ENCODE measurements around the gene SLC6A5. TPM values are rescaled to one million over a fixed set of nuclear protein-coding genes. Genes with fewer than 3 reads are reported as not detected.

The SLC6A5 gene
- total and polyA plus RNA-seq, 2 donors from 2014 or later: not detected

DNA sequence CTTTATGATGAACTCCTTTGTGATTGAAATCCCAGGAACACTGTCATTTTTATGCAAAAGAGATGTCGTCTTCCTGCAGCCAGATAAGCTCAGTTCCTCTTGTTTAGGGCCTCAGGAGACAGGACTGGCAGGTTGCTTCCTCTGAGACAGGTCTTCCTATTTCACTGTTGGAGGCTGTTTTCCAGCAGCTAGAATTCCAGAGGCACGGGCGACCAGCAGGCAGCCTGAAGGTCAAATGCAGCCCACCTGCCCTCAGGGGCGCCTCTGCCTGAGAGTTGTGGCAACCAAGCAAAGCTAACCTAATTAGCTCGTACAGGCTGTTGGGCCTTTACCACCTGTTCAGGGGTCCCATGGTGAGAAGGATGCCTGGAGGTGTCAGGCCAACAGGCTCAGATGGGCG lies 22.3 kb downstream of the SLC6A5 start:
- FAIRE-seq (no peak), DNase-seq (no peak)
- H3K9ac ChIP-seq (ENCODE audit: low read length in 3 of 3): no peak overlapping the region
- no peaks in the 10 kb centered on the region for H3K36me3 ChIP-seq (ENCODE audit: control insufficient read depth in 2 of 3, insufficient read depth in 3 of 3, low read length in 3 of 3)
- no peaks in the 10 kb centered on the region for H3K9me3 ChIP-seq (ENCODE audit: control insufficient read depth in 2 of 3, insufficient read depth in 1 of 3, low read length in 3 of 3)
- H3K27ac ChIP-seq (ENCODE audit: low read depth in 2 of 2, low read length in 2 of 2): no peak overlapping the region
- H3K4me3 ChIP-seq (ENCODE audit: low read length in 3 of 3): no peak overlapping the region
- no peaks in the 10 kb centered on the region for H3K27me3 ChIP-seq (ENCODE audit: control insufficient read depth, insufficient read depth, low read length)
- intact Hi-C loops (cut with DNase I): no loop called here
- TF ChIP-seq, protein P1, sequence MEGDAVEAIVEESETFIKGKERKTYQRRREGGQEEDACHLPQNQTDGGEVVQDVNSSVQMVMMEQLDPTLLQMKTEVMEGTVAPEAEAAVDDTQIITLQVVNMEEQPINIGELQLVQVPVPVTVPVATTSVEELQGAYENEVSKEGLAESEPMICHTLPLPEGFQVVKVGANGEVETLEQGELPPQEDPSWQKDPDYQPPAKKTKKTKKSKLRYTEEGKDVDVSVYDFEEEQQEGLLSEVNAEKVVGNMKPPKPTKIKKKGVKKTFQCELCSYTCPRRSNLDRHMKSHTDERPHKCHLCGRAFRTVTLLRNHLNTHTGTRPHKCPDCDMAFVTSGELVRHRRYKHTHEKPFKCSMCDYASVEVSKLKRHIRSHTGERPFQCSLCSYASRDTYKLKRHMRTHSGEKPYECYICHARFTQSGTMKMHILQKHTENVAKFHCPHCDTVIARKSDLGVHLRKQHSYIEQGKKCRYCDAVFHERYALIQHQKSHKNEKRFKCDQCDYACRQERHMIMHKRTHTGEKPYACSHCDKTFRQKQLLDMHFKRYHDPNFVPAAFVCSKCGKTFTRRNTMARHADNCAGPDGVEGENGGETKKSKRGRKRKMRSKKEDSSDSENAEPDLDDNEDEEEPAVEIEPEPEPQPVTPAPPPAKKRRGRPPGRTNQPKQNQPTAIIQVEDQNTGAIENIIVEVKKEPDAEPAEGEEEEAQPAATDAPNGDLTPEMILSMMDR (IDR thresholded peaks at IDR 0.05; ENCODE audit: borderline replicate concordance, extremely low read depth, insufficient read depth): no peak
- no peaks in the 10 kb centered on the region for H3K4me1 ChIP-seq (ENCODE audit: control insufficient read depth in 2 of 3, insufficient read depth in 2 of 3, low read depth in 1 of 3, low read length in 3 of 3)

DNA sequence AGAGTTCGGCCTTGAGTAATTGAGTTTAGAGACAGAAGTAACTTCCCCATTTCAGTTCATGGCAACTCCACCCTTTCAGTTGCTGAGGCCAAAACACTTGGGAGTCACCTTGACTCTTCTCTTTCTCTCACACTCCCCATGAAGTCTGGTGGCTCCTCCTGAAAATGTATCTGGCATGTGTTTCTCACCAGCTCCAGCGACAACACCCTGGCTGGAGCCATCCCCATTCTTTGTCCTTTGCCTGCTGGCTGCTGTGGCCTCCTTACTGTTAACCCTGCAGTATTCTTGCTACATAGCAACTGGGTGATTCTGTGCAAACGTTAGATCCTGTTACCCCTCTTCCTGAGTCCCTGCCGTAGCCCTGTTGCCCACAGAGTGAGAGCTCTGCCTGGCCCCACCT lies 23.8 kb downstream of the SLC6A5 start:
- no peak overlapping the region for H3K9ac ChIP-seq (ENCODE audit: low read length in 3 of 3)
- DNase-seq: no peak
- no peak for FAIRE-seq
- no peaks in the 10 kb centered on the region for H3K9me3 ChIP-seq (ENCODE audit: control insufficient read depth in 2 of 3, insufficient read depth in 1 of 3, low read length in 3 of 3)
- H3K36me3 ChIP-seq (ENCODE audit: control insufficient read depth in 2 of 3, insufficient read depth in 3 of 3, low read length in 3 of 3): no peaks in the 10 kb centered on the region
- H3K4me3 ChIP-seq (ENCODE audit: low read length in 3 of 3): no peak overlapping the region
- no peaks in the 10 kb centered on the region for H3K4me1 ChIP-seq (ENCODE audit: control insufficient read depth in 2 of 3, insufficient read depth in 2 of 3, low read depth in 1 of 3, low read length in 3 of 3)
- H3K27ac ChIP-seq (ENCODE audit: low read depth in 2 of 2, low read length in 2 of 2): no peak overlapping the region
- intact Hi-C loops (cut with DNase I): no loop called here
- TF ChIP-seq, protein P1 (IDR thresholded peaks at IDR 0.05; ENCODE audit: borderline replicate concordance, extremely low read depth, insufficient read depth): no peak
- H3K27me3 ChIP-seq (ENCODE audit: control insufficient read depth, insufficient read depth, low read length): no peaks in the 10 kb centered on the region

DNA sequence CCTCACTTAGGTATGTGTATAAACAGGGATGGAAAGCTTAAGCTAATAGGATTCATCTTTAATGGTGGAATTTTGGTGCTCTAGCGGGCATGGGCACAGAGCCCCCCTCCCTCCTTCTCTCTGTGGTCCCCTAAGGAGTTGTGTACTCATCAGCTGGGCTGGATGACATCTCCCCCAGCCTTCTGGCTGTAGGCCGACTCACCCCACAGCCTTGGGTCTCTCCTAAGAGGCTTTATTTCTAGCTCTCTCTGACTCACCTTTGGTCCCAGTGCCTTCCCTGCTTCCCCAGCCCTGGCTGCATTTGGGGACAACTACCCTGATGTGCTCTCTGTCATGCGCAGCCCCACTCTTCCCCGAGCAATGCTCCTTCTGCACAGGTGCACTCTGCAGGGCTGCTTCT lies 26.9 kb downstream of the SLC6A5 start:
- TF ChIP-seq, protein P1 (IDR thresholded peaks at IDR 0.05; ENCODE audit: borderline replicate concordance, extremely low read depth, insufficient read depth): no peak
- no peak overlapping the region for H3K27ac ChIP-seq (ENCODE audit: low read depth in 2 of 2, low read length in 2 of 2)
- intact Hi-C loops (cut with DNase I): no loop called here
- no peaks in the 10 kb centered on the region for H3K36me3 ChIP-seq (ENCODE audit: control insufficient read depth in 2 of 3, insufficient read depth in 3 of 3, low read length in 3 of 3)
- no peaks in the 10 kb centered on the region for H3K27me3 ChIP-seq (ENCODE audit: control insufficient read depth, insufficient read depth, low read length)
- H3K9ac ChIP-seq (ENCODE audit: low read length in 3 of 3): no peak overlapping the region
- H3K9me3 ChIP-seq (ENCODE audit: control insufficient read depth in 2 of 3, insufficient read depth in 1 of 3, low read length in 3 of 3): no peaks in the 10 kb centered on the region
- H3K4me1 ChIP-seq (ENCODE audit: control insufficient read depth in 2 of 3, insufficient read depth in 2 of 3, low read depth in 1 of 3, low read length in 3 of 3): no peaks in the 10 kb centered on the region
- FAIRE-seq (no peak), DNase-seq (no peak)
- H3K4me3 ChIP-seq (ENCODE audit: low read length in 3 of 3): no peak overlapping the region

DNA sequence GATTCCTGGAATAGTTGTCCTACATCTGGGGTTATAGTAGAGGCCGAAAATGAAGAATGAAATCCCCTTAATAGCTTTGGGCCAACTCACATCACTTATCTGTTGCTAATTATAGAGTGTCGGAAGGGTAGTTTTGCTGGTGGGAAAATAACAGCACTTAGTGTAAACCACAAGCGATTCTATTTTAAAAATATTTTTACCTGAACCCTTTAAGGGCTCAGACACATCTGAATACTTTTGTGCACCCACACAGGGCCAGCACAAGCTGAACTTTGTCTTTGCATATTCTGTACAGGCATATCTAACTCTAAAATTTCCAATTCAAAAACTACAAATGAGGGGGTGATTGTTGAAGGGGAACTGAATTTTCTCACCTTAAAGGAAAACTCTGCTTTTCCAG lies 27.6 kb downstream of the SLC6A5 start:
- no peaks in the 10 kb centered on the region for H3K27me3 ChIP-seq (ENCODE audit: control insufficient read depth, insufficient read depth, low read length)
- no peak overlapping the region for H3K9ac ChIP-seq (ENCODE audit: low read length in 3 of 3)
- FAIRE-seq (no peak), DNase-seq (no peak)
- intact Hi-C loops (cut with DNase I): no loop called here
- H3K4me3 ChIP-seq (ENCODE audit: low read length in 3 of 3): no peak overlapping the region
- no peaks in the 10 kb centered on the region for H3K36me3 ChIP-seq (ENCODE audit: control insufficient read depth in 2 of 3, insufficient read depth in 3 of 3, low read length in 3 of 3)
- no peaks in the 10 kb centered on the region for H3K4me1 ChIP-seq (ENCODE audit: control insufficient read depth in 2 of 3, insufficient read depth in 2 of 3, low read depth in 1 of 3, low read length in 3 of 3)
- H3K27ac ChIP-seq (ENCODE audit: low read depth in 2 of 2, low read length in 2 of 2): no peak overlapping the region
- H3K9me3 ChIP-seq (ENCODE audit: control insufficient read depth in 2 of 3, insufficient read depth in 1 of 3, low read length in 3 of 3): no peaks in the 10 kb centered on the region
- TF ChIP-seq, protein P1 (IDR thresholded peaks at IDR 0.05; ENCODE audit: borderline replicate concordance, extremely low read depth, insufficient read depth): no peak

All from kidney (tissue), 14 donors.